Measurements from ENCODE around the gene WBP2. TPM values are rescaled to one million over a fixed set of nuclear protein-coding genes. Genes with fewer than 3 reads are reported as not detected.
"Not testable (repeated sequence)": the region's sequence is repeated elsewhere in the genome, so short reads cannot be mapped to it uniquely, and the experiment has no call there.

Gene WBP2
- total and polyA plus RNA-seq, 2 experiments from 2014 or later: 61.3 to 160 TPM

GRCh38 chr17:75891605-75892555 lies 36.7 kb upstream of the WBP2 start:
- no peak for DNase-seq (ENCODE audit: low read depth in 1 of 2, low spot score in 1 of 2)
- TF ChIP-seq CTCF (IDR thresholded peaks at IDR 0.05; ENCODE audit: low read depth, low read length): no peak
- Histone ChIP-seq H3K27ac (peak overlapping the region; percentile 12), H3K9me3 (ENCODE audit: low read depth) (no peaks in the 10 kb centered on the region), H3K36me3 (no peaks in the 10 kb centered on the region), H3K4me3 (no peak overlapping the region), H3K4me1 (ENCODE audit: low read depth) (peaks cover 8% of the 10 kb centered on the region), H3K27me3 (no peaks in the 10 kb centered on the region)

GRCh38 chr17:75891022-75891604 lies 36.0 kb upstream of the WBP2 start:
- no peak for TF ChIP-seq CTCF (IDR thresholded peaks at IDR 0.05; ENCODE audit: low read depth, low read length)
- Histone ChIP-seq H3K27me3 (no peaks in the 10 kb centered on the region), H3K9me3 (ENCODE audit: low read depth) (no peaks in the 10 kb centered on the region), H3K4me1 (ENCODE audit: low read depth) (peaks cover 8% of the 10 kb centered on the region), H3K36me3 (no peaks in the 10 kb centered on the region), H3K4me3 (no peak overlapping the region), H3K27ac (peak overlapping the region; percentile 12)
- DNase-seq (ENCODE audit: low read depth in 1 of 2, low spot score in 1 of 2): no peak

- no peaks in the 10 kb centered on the region for H3K9me3 ChIP-seq (ENCODE audit: low read depth)
- TF ChIP-seq CTCF (IDR thresholded peaks at IDR 0.05; ENCODE audit: low read depth, low read length): no peak
- no peak for DNase-seq (ENCODE audit: low read depth in 1 of 2, low spot score in 1 of 2)
- no peak overlapping the region for H3K4me3 ChIP-seq
- no peaks in the 10 kb centered on the region for H3K4me1 ChIP-seq (ENCODE audit: low read depth)
- H3K27me3 ChIP-seq: no peaks in the 10 kb centered on the region
- H3K27ac ChIP-seq: no peak overlapping the region
- H3K36me3 ChIP-seq: no peaks in the 10 kb centered on the region
Observed at GRCh38 chr17:75889454-75889853, 34.3 kb upstream of the WBP2 start.

GRCh38 chr17:75888484-75888883 lies 33.3 kb upstream of the WBP2 start:
- Histone ChIP-seq H3K27ac (no peak overlapping the region), H3K4me3 (no peak overlapping the region), H3K36me3 (no peaks in the 10 kb centered on the region), H3K27me3 (no peaks in the 10 kb centered on the region), H3K4me1 (ENCODE audit: low read depth) (no peaks in the 10 kb centered on the region), H3K9me3 (ENCODE audit: low read depth) (no peaks in the 10 kb centered on the region)
- TF ChIP-seq CTCF (IDR thresholded peaks at IDR 0.05; ENCODE audit: low read depth, low read length): no peak
- no peak for DNase-seq (ENCODE audit: low read depth in 1 of 2, low spot score in 1 of 2)

- not testable (repeated sequence) for H3K4me1 ChIP-seq (ENCODE audit: low read depth); H3K9me3 ChIP-seq (ENCODE audit: low read depth); H3K27ac ChIP-seq; H3K4me3 ChIP-seq; H3K36me3 ChIP-seq; H3K27me3 ChIP-seq; DNase-seq (ENCODE audit: low read depth in 1 of 2, low spot score in 1 of 2)
Observed at GRCh38 chr17:75885860-75886259, 30.7 kb upstream of the WBP2 start.

- Histone ChIP-seq H3K4me3 (no peak overlapping the region), H3K4me1 (ENCODE audit: low read depth) (no peaks in the 10 kb centered on the region), H3K36me3 (no peaks in the 10 kb centered on the region), H3K27ac (no peak overlapping the region), H3K9me3 (ENCODE audit: low read depth) (no peaks in the 10 kb centered on the region), H3K27me3 (no peaks in the 10 kb centered on the region)
- no peak for DNase-seq (ENCODE audit: low read depth in 1 of 2, low spot score in 1 of 2)
- TF ChIP-seq CTCF (IDR thresholded peaks at IDR 0.05; ENCODE audit: low read depth, low read length): no peak
Observed at GRCh38 chr17:75885431-75885830, 30.3 kb upstream of the WBP2 start.
